GM23248 (cell line): ENCODE measurements around the gene RERE. TPM values are rescaled to one million over a fixed set of nuclear protein-coding genes. Genes with fewer than 3 reads are reported as not detected.

ENCODE experiments used
- DNase-seq: peaks from one replicate; pipeline ENCODE4 v3.0.0-alpha.2; 2015
- H2AFZ ChIP-seq: fragments of 200-600 bp; sonication (generic); 2 replicates; pipeline ENCODE4 v1.6.1; 2016; ENCODE audit warnings: antibody characterized with exemption
- H3F3A ChIP-seq: fragments of 200-600 bp; sonication (generic); 2 replicates; pipeline ENCODE4 v1.6.1; 2016; ENCODE audit warnings: mild to moderate bottlenecking, antibody characterized with exemption, mixed run types; ENCODE audit not compliant: insufficient read depth
- H3K27ac ChIP-seq: fragments of 200-600 bp; sonication (generic); 2 replicates; pipeline ENCODE4 v1.5.1; 2016; ENCODE audit warnings: mild to moderate bottlenecking
- H3K27me3 ChIP-seq: fragments of 200-600 bp; sonication (generic); replicated peaks from 2 replicates; pipeline ENCODE4 v1.6.1; 2016; ENCODE audit warnings: mild to moderate bottlenecking; ENCODE audit not compliant: insufficient read depth
- H3K36me3 ChIP-seq: fragments of 200-600 bp; sonication (generic); 2 replicates; pipeline ENCODE4 v1.6.1; 2016; ENCODE audit warnings: low read depth, mild to moderate bottlenecking
- H3K4me1 ChIP-seq: fragments of 200-600 bp; sonication (generic); 2 replicates; pipeline ENCODE4 v1.6.1; 2016; ENCODE audit warnings: mild to moderate bottlenecking; ENCODE audit not compliant: insufficient read depth
- H3K4me2 ChIP-seq: fragments of 200-600 bp; sonication (generic); one replicate; pipeline ENCODE4 v1.6.1; 2016; ENCODE audit warnings: mild to moderate bottlenecking; ENCODE audit not compliant: unreplicated experiment
- H3K4me3 ChIP-seq: fragments of 200-600 bp; sonication (generic); 2 replicates; pipeline ENCODE4 v1.5.1; 2016; ENCODE audit warnings: mild to moderate bottlenecking
- H3K79me2 ChIP-seq: fragments of 200-600 bp; sonication (generic); 2 replicates; pipeline ENCODE4 v1.6.1; 2016; ENCODE audit warnings: mild to moderate bottlenecking; ENCODE audit not compliant: insufficient read depth
- H3K9ac ChIP-seq: fragments of 200-600 bp; sonication (generic); 2 replicates; pipeline ENCODE4 v1.6.1; 2016; ENCODE audit warnings: mild to moderate bottlenecking
- H3K9me2 ChIP-seq: fragments of 200-600 bp; sonication (generic); 2 replicates; pipeline ENCODE4 v1.6.1; 2016; ENCODE audit warnings: mixed run types, mild to moderate bottlenecking, moderate library complexity; ENCODE audit not compliant: insufficient read depth
- H3K9me3 ChIP-seq: fragments of 200-600 bp; sonication (generic); one replicate; pipeline ENCODE4 v1.6.1; 2017; ENCODE audit warnings: low read depth
- H4K20me1 ChIP-seq: fragments of 200-600 bp; sonication (generic); 2 replicates; pipeline ENCODE4 v1.6.0; 2016; ENCODE audit not compliant: insufficient read depth
- EZH2 ChIP-seq: fragments of 200-600 bp; sonication (generic); IDR thresholded peaks from 2 replicates; pipeline ENCODE4 v1.6.1; 2018; ENCODE audit warnings: antibody characterized with exemption, mild to moderate bottlenecking; ENCODE audit not compliant: insufficient read depth, poor library complexity, severe bottlenecking
- EZH2phosphoT487 ChIP-seq: fragments of 200-600 bp; sonication (generic); IDR thresholded peaks from 2 replicates; pipeline ENCODE4 v1.6.1; 2018; ENCODE audit warnings: antibody characterized with exemption, moderate library complexity, mild to moderate bottlenecking, low read depth; ENCODE audit not compliant: insufficient read depth
- whole genome bisulfite sequencing, 2 experiments: methylation state at CpG; one replicate each; pipeline ENCODE4 v1.1.6; 2015 to 2017; ENCODE audit warnings: low lambda C conversion rate in 2 of 2, low coverage in 1 of 2; ENCODE audit errors: missing lambda C conversion rate in 2 of 2; 5-methylcytosine and 5-hydroxymethylcytosine counted together
- in situ Hi-C: fragments of 300-500 bp; cut with MboI; formaldehyde crosslinking; loops from 2 replicates; pipeline ENCODE4 v1.15.0; 2020
- polyA plus RNA-seq: library from polyadenylated mRNA; unstranded; fragments of >200 nt; fragmentation: Nextera tagmentation; extraction: Ambion mirVana; gene quantifications from 2 replicates; pipeline ENCODE4 v1.2.1, GENCODE V29; 2016
- total RNA-seq: library from RNA; depleted of rRNA; stranded (reverse); fragments of >200 nt; shearing (Covaris generic); gene quantifications from 2 replicates; pipeline ENCODE4 v1.2.3, GENCODE V29; 2014

The RERE gene
- total and polyA plus RNA-seq, 2 experiments from 2014 or later = 26.0 to 26.2 TPM

DNA sequence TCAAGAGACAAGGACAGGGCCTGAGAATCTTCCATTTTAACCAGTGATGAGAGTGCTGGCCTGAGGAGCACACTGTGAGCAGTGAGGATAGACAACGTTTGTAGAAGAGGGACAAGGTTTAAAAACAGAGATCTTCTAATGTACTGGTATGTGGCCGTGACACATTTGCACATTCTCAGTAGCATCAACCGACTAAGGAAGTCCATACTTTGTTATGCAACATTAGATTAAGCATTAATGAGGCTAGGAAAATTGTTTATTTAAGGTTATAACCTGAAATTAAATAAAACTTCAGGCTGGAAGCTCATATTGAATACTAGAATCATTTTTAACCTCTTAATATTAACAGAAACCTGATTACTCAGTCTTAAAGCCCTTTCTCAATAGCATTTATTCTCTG lies 400.6 kb downstream of the RERE start:
- Histone ChIP-seq H3K27me3 (no peaks in the 10 kb centered on the region), H3K9me3 (no peaks in the 10 kb centered on the region), H3K4me3 (no peak overlapping the region), H3K9me2 (no peaks in the 10 kb centered on the region), H3K9ac (no peak overlapping the region), H3K36me3 (peaks cover 15% of the 10 kb centered on the region), H3K4me1 (peaks cover 42% of the 10 kb centered on the region), H2AFZ (no peak overlapping the region), H4K20me1 (no peaks in the 10 kb centered on the region), H3K79me2 (peaks cover 97% of the 10 kb centered on the region), H3K4me2 (no peak overlapping the region), H3F3A (peaks cover 21% of the 10 kb centered on the region), H3K27ac (no peak overlapping the region)
- in situ Hi-C loops = no loop called here
- WGBS, 2 experiments = 27 to 33% methylated on average over 3 of the region's 3 CpGs
- TF ChIP-seq EZH2phosphoT487 = no peak
- TF ChIP-seq EZH2 = no peak
- peak; percentile 15 for DNase-seq

DNA sequence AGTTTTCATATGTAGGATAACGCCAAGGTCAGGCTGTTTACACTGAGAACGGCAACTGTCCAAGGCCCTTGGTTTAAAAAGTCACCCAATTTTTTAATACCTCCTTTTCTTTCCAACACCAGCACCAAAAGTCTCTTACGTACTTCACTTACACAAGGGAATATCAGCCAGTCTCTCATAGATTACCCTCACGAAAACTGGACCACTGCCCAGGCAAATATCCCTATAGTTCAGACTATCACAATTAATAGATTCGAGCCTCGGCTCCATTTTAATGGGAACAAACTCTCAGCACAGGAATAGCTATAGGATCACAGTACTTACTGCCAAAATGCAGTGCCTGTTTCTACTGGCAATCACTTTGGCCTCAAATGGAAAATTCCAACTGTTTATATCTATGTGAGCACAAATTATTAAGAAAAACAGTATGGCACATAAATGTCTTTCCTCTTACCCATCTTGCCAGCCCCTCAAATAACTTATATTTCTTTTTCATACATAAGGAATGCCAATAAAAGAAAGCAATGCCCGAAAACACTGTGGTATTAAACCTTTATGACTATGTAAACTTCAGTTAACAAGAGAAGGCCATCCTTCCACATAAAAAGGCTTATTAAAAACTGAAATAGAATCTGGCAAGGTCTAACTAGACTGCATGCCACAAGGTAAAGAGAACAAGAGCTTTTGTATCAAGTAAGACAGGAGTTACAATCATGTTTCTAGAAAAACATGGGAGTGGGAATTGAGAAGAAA lies 401.7 kb downstream of the RERE start:
- no peak overlapping the region for H3K4me3 ChIP-seq
- H3K79me2 ChIP-seq = peaks cover 97% of the 10 kb centered on the region
- peaks cover 45% of the 10 kb centered on the region for H3K4me1 ChIP-seq
- H3K4me2 ChIP-seq = no peak overlapping the region
- TF ChIP-seq EZH2phosphoT487 = no peak
- TF ChIP-seq EZH2 = no peak
- H3F3A ChIP-seq = peaks cover 19% of the 10 kb centered on the region
- no peaks in the 10 kb centered on the region for H3K27me3 ChIP-seq
- no peaks in the 10 kb centered on the region for H4K20me1 ChIP-seq
- H2AFZ ChIP-seq = no peak overlapping the region
- H3K9me3 ChIP-seq = no peaks in the 10 kb centered on the region
- H3K9ac ChIP-seq = no peak overlapping the region
- no peak for DNase-seq
- in situ Hi-C loops = no loop called here
- peaks cover 15% of the 10 kb centered on the region for H3K36me3 ChIP-seq
- WGBS, 2 experiments = 91 to 96% methylated on average over 7 of the region's 7 CpGs
- no peaks in the 10 kb centered on the region for H3K9me2 ChIP-seq
- H3K27ac ChIP-seq = no peak overlapping the region

DNA sequence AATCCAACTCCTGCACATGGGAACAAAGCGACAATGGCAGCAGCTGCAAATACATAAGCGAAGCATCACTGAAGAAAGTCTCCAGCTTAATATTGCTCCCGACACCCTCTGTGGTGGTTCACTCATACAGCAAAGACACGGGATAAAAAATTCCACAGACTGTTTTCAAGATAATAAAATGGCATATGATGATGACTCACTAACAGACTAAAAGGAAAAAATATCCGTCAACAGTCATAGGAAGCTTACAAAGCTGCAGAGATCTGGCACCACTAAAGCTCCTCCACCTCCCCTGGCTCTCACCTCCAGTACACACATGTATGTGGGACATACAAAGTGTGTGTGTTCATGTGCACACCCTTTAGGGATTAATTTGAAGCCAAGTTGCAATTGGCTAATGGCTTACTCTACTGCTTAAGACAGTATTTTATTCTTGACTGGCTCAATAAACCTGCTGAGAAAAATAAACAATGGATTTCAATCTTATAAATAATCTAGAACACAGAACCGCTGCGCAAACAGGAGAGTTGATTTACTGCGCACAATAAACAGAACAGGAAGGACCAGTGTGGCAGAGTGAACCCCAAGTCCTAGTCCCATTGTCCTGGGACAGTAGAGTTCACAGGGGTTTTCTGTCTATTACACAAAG lies 405.1 kb downstream of the RERE start:
- peaks cover 61% of the 10 kb centered on the region for H3K4me1 ChIP-seq
- no peak overlapping the region for H2AFZ ChIP-seq
- peaks cover 45% of the 10 kb centered on the region for H3F3A ChIP-seq
- DNase-seq = peak; percentile 94
- H3K9ac ChIP-seq = peak overlapping the region; percentile 71
- H3K9me3 ChIP-seq = no peaks in the 10 kb centered on the region
- WGBS, 2 experiments = 30 to 40% methylated on average over 8 of the region's 8 CpGs
- H3K36me3 ChIP-seq = no peaks in the 10 kb centered on the region; the same call in 1 of the 2 replicates
- peak overlapping the region; percentile 70 for H3K4me2 ChIP-seq
- H3K9me2 ChIP-seq = no peaks in the 10 kb centered on the region
- peak overlapping the region; percentile 35 for H3K4me3 ChIP-seq
- H3K27ac ChIP-seq = peak overlapping the region; percentile 88
- H3K27me3 ChIP-seq = no peaks in the 10 kb centered on the region
- H4K20me1 ChIP-seq = no peaks in the 10 kb centered on the region
- peaks cover 95% of the 10 kb centered on the region for H3K79me2 ChIP-seq
- TF ChIP-seq EZH2 (no peak), EZH2phosphoT487 (no peak)
- in situ Hi-C loops = no loop called here

DNA sequence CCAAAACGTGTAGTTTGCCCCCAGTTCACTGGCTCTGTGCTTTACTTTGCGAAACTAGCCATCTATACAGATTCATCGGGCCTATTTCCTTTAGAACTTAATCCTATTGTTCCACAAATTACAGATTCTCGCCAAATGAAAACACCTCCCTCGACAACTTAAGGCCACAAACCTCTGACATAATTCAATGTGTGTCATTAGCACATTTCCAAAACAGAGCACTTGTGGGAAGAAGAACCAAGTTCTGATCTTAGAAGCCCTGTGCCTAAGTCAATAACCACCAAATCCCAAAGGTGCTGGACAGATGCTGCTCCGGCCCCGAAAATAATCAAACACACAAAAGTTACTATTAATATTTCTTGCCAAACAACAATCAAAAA lies 405.6 kb downstream of the RERE start:
- TF ChIP-seq EZH2 (no peak), EZH2phosphoT487 (no peak)
- peak overlapping the region; percentile 35 for H3K4me3 ChIP-seq
- H3K9ac ChIP-seq = peak overlapping the region; percentile 71
- peaks cover 50% of the 10 kb centered on the region for H3F3A ChIP-seq
- peaks cover 61% of the 10 kb centered on the region for H3K4me1 ChIP-seq
- peak overlapping the region; percentile 88 for H3K27ac ChIP-seq
- H2AFZ ChIP-seq = no peak overlapping the region
- peak overlapping the region; percentile 70 for H3K4me2 ChIP-seq
- in situ Hi-C loops = no loop called here
- no peaks in the 10 kb centered on the region for H3K27me3 ChIP-seq
- WGBS, 2 experiments = 27 to 29% methylated on average over 7 of the region's 7 CpGs
- H3K36me3 ChIP-seq = peaks cover 5% of the 10 kb centered on the region; the same call in 1 of the 2 replicates
- no peak for DNase-seq
- no peaks in the 10 kb centered on the region for H3K9me3 ChIP-seq
- H4K20me1 ChIP-seq = no peaks in the 10 kb centered on the region
- H3K9me2 ChIP-seq = no peaks in the 10 kb centered on the region
- peaks cover 95% of the 10 kb centered on the region for H3K79me2 ChIP-seq
